ENCODE data around the gene TMEM205. TPM values are rescaled to one million over a fixed set of nuclear protein-coding genes. Genes with fewer than 3 reads are reported as not detected.
"Not testable (repeated sequence)": the region's sequence is repeated elsewhere in the genome, so short reads cannot be mapped to it uniquely, and the experiment has no call there.

The TMEM205 gene
- total RNA-seq, 1 experiment from 2014 or later: 128 TPM

DNA sequence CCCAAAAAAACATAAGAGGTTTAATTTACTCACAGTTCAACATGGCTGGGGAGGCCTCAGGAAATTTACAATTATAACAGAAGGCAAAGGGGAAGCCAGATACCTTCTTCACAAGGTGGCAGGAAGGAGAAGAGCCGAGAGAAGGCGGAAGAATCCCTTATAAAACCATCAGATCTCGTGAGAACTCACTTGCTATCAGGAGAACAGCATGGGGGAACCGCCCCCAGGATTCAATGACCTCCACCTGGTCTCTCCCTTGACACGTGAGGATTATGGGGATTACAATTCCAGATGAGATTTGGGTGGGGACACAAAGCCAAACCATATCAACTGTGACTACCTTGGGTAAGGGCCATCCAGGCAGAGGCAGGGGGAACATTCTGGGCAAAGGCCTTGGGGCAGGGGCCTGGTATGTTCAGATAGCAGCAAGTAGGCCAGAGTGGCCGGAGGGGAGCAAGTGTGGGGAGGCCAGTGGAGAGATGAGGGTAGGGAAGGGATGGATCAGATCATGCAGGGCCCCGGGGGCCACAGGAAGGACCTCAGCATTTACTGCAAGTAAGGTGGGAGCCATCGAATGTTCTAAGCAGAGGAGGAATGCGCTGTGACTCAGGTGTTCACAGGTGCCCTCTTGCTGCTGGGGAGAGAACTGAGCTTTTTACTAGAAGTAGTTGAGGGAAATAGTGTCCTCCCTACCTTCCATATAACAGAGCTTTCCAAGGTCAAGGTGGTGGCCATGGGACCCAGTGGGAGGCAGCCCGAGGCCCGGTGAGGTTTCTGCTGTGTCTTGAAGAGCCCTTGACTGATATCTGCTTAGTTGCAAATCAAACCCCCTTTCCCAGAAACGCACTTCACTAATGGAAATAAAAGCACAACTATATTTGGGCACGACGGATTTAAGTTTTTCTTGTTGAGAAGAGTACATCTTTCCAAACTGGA lies 24.6 kb downstream of the TMEM205 start:
- no peak for DNase-seq
- H3K36me3 ChIP-seq (replicated peaks; ENCODE audit: control insufficient read depth, insufficient read depth, low read length): no peaks in the 10 kb centered on the region; the same call in 1 of the 2 replicates

DNA sequence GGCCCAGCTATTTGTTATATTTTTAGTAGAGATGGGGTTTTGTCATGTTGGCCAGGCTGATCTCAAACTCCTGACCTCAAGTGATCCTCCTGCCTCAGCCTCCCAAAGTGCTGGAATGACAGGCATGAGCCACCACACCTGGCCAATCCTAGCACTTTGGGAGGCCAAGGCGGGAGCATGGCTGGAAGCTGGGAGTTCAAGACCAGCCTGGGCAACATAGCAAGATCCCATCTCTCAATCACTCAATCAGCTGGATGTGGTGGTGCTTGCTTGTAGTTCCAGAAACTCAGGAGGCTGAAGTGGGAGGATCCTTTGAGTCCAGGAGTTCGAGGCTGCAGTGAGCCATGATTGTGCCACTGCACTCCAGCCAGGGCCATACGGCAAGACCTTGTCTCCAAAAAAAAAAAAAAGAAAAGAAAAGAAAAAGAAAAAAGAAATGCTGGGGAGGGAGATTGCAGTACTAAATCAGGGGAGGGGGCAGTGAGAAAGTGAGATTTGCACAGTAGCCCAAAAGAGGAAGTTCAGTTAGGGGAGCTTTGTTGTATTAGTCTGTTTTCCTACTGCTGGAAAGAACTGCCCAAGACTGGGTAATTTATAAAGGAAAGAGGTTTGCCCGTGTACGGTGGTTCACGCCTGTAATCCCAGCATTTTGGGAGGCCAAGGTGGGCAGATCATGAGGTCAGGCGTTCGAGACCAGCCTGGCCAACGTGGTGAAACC lies 25.6 kb downstream of the TMEM205 start:
- not testable (repeated sequence) for H3K4me3 ChIP-seq (ENCODE audit: insufficient read depth, low read depth, low read length); H3K27me3 ChIP-seq (ENCODE audit: control insufficient read depth, insufficient read depth, low read length); H3K36me3 ChIP-seq (replicated peaks; ENCODE audit: control insufficient read depth, insufficient read depth, low read length)

More for the DNA sequence above, 24.6 kb downstream of the TMEM205 start:
- Histone ChIP-seq H3K27me3 (ENCODE audit: control insufficient read depth, insufficient read depth, low read length) (no peaks in the 10 kb centered on the region), H3K4me3 (ENCODE audit: insufficient read depth, low read depth, low read length) (no peak overlapping the region)

GRCh38 chr19:11306337-11306736 lies 39.7 kb downstream of the TMEM205 start:
- Histone ChIP-seq H3K4me3 (ENCODE audit: insufficient read depth, low read depth, low read length) (no peak overlapping the region), H3K36me3 (replicated peaks; ENCODE audit: control insufficient read depth, insufficient read depth, low read length) (no peaks in the 10 kb centered on the region), H3K27me3 (ENCODE audit: control insufficient read depth, insufficient read depth, low read length) (no peaks in the 10 kb centered on the region)
- DNase-seq: no peak

More for the DNA sequence above, 25.6 kb downstream of the TMEM205 start:
- DNase-seq: not testable (repeated sequence)

DNA sequence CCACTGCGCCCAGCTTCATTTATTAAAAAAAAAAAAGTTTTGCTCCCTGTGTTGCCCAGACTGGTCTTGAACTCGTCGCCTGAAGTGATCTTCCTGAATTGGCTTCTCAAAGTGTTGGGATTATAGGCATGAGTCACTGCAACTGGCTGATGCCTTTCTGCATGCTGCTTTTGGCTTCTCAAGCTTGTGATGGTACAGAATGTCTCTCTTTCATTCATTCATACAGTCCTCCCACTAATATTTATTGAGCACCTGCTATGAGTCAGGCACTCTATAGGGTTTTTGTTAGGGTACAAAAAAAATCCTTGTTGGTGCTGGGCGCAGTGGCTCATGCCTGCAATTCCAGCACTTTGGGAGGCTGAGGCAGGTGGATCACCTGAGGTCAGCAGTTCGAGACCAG lies 41.1 kb downstream of the TMEM205 start:
- no peak for DNase-seq
- Histone ChIP-seq H3K36me3 (replicated peaks; ENCODE audit: control insufficient read depth, insufficient read depth, low read length) (no peaks in the 10 kb centered on the region), H3K27me3 (ENCODE audit: control insufficient read depth, insufficient read depth, low read length) (no peaks in the 10 kb centered on the region), H3K4me3 (ENCODE audit: insufficient read depth, low read depth, low read length) (no peak overlapping the region)

GRCh38 chr19:11300811-11301120 lies 45.3 kb downstream of the TMEM205 start:
- no peaks in the 10 kb centered on the region for H3K36me3 ChIP-seq (replicated peaks; ENCODE audit: control insufficient read depth, insufficient read depth, low read length)
- H3K4me3 ChIP-seq (ENCODE audit: insufficient read depth, low read depth, low read length): no peak overlapping the region
- H3K27me3 ChIP-seq (ENCODE audit: control insufficient read depth, insufficient read depth, low read length): no peaks in the 10 kb centered on the region
- no peak for DNase-seq

- Histone ChIP-seq H3K36me3 (replicated peaks; ENCODE audit: control insufficient read depth, insufficient read depth, low read length) (no peaks in the 10 kb centered on the region), H3K27me3 (ENCODE audit: control insufficient read depth, insufficient read depth, low read length) (no peaks in the 10 kb centered on the region), H3K4me3 (ENCODE audit: insufficient read depth, low read depth, low read length) (no peak overlapping the region)
- no peak for DNase-seq
Observed at GRCh38 chr19:11299946-11300810, 45.9 kb downstream of the TMEM205 start.

GRCh38 chr19:11296264-11296663 lies 49.8 kb downstream of the TMEM205 start:
- no peak for DNase-seq
- no peaks in the 10 kb centered on the region for H3K36me3 ChIP-seq (replicated peaks; ENCODE audit: control insufficient read depth, insufficient read depth, low read length)
- H3K27me3 ChIP-seq (ENCODE audit: control insufficient read depth, insufficient read depth, low read length): no peaks in the 10 kb centered on the region
- no peak overlapping the region for H3K4me3 ChIP-seq (ENCODE audit: insufficient read depth, low read depth, low read length)

DNA sequence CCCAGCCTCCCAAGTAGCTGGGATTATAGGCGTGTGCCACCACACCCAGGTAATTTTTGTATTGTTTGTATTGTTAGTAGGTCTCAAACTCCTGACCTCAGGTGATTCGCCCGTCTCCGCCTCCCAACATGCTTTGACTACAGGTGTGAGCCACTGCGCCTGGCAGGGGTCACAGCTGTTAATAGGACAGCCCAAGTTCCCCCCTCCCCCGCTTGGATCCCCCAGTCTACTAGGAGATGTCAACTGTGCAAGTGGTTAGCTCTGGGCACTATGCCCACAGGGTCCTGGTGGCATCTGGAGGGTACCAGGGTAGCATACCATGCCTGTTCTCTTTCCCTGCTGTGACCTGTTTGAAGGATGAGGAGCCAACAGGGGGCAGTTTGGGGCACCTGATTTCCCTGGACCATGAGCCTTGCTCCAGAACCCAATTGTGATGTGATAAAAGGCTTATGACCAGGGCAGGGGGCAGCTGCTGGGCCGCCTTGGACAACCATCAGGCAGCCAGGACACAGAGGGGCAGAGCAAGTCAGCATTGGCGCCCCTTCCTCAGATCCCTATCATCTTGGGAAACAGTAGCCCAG lies 50.3 kb downstream of the TMEM205 start, which contains the start of gene TSPAN16:
Gene TSPAN16, plus strand, starts transcription at position 496 of the 581 bp plus-strand sequence. CDS start 138 bp downstream, outside the sequence.
- no peaks in the 10 kb centered on the region for H3K27me3 ChIP-seq (ENCODE audit: control insufficient read depth, insufficient read depth, low read length)
- DNase-seq: no peak
- H3K4me3 ChIP-seq (ENCODE audit: insufficient read depth, low read depth, low read length): no peak within 1 kb of the TSS
- H3K36me3 ChIP-seq (replicated peaks; ENCODE audit: control insufficient read depth, insufficient read depth, low read length): no peaks in the 10 kb centered on the region

- H3K27me3 ChIP-seq (ENCODE audit: control insufficient read depth, insufficient read depth, low read length): no peaks in the 10 kb centered on the region
- DNase-seq: no peak
- H3K36me3 ChIP-seq (replicated peaks; ENCODE audit: control insufficient read depth, insufficient read depth, low read length): no peaks in the 10 kb centered on the region
- no peak overlapping the region for H3K4me3 ChIP-seq (ENCODE audit: insufficient read depth, low read depth, low read length)
Observed at GRCh38 chr19:11295180-11295579, 50.9 kb downstream of the TMEM205 start.

GRCh38 chr19:11293433-11294389 lies 52.4 kb downstream of the TMEM205 start:
- H3K36me3 ChIP-seq (replicated peaks; ENCODE audit: control insufficient read depth, insufficient read depth, low read length): no peaks in the 10 kb centered on the region
- H3K4me3 ChIP-seq (ENCODE audit: insufficient read depth, low read depth, low read length): peak overlapping the region; percentile 6; the same call in 1 of the 2 replicates
- no peaks in the 10 kb centered on the region for H3K27me3 ChIP-seq (ENCODE audit: control insufficient read depth, insufficient read depth, low read length)
- DNase-seq: peak; percentile 99
